Neutrophil (primary cell): ENCODE measurements around the gene MAPK8IP3.

Experiments
- H3K27ac ChIP-seq: fragments of 200-600 bp; sonication (generic); 2 replicates; pipeline ENCODE4 v1.5.1; 2016; ENCODE audit warnings: mild to moderate bottlenecking, moderate library complexity
- H3K27me3 ChIP-seq: fragments of 200-600 bp; sonication (generic); 2 replicates; pipeline ENCODE4 v1.6.0; 2016; ENCODE audit warnings: mild to moderate bottlenecking
- H3K36me3 ChIP-seq: fragments of 200-600 bp; sonication (generic); 2 replicates; pipeline ENCODE4 v1.5.1; 2017
- H3K4me1 ChIP-seq, 2 experiments: fragments of 200-600 bp in 1 of 2; sonication (generic) in 1 of 2; 1 replicate in 1 of 2; 2 replicates in 1 of 2; pipeline versions ENCODE4 v1.5.1 to v1.6.1; 2013 to 2016; ENCODE audit warnings: low read depth in 1 of 2, low read length in 1 of 2, mild to moderate bottlenecking in 1 of 2, moderate library complexity in 1 of 2; ENCODE audit not compliant: control insufficient read depth in 1 of 2, insufficient read depth in 1 of 2
- H3K4me3 ChIP-seq, 2 experiments: fragments of 200-600 bp in 1 of 2; sonication (generic) in 1 of 2; 1 replicate in 1 of 2; 2 replicates in 1 of 2; pipeline ENCODE4 v1.5.1; 2013 to 2016; ENCODE audit warnings: low read depth in 1 of 2, low read length in 1 of 2, mild to moderate bottlenecking in 1 of 2, moderate library complexity in 1 of 2
- H3K9me3 ChIP-seq: fragments of 200-600 bp; sonication (generic); 2 replicates; pipeline ENCODE4 v1.5.1; 2016
- TF ChIP-seq, protein P1 (sequence below): fragments of 200-600 bp; sonication (generic); IDR thresholded peaks from 2 replicates; pipeline ENCODE4 v1.5.1; 2016; ENCODE audit warnings: antibody characterized with exemption

MAPK8IP3 gene

DNA sequence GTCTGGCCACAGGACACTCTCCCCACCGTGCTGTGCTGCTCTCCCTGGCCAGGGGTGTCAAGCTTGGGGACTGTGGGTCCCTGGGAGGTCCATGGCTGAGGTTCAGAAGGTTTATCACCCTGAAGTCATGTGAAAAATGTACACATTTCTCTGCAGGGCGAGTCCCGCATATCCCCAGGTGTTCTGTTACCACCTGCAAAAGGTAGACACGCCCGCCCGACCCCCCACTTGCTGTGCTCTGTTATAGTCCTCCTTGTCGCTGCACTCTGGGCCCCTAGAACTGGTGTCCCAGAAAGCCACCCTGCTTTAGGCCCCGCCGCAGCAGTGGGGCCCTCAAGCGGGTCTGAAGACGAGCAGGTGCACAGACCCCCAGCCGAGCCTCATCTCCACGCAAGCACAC, 16.1 kb upstream of the MAPK8IP3 start:
- H3K27me3 ChIP-seq, result no peaks in the 10 kb centered on the region
- no peak overlapping the region for H3K4me3 ChIP-seq
- H3K9me3 ChIP-seq, result no peaks in the 10 kb centered on the region
- no peaks in the 10 kb centered on the region for H3K4me1 ChIP-seq
- no peak overlapping the region for H3K27ac ChIP-seq
- TF ChIP-seq, protein P1, sequence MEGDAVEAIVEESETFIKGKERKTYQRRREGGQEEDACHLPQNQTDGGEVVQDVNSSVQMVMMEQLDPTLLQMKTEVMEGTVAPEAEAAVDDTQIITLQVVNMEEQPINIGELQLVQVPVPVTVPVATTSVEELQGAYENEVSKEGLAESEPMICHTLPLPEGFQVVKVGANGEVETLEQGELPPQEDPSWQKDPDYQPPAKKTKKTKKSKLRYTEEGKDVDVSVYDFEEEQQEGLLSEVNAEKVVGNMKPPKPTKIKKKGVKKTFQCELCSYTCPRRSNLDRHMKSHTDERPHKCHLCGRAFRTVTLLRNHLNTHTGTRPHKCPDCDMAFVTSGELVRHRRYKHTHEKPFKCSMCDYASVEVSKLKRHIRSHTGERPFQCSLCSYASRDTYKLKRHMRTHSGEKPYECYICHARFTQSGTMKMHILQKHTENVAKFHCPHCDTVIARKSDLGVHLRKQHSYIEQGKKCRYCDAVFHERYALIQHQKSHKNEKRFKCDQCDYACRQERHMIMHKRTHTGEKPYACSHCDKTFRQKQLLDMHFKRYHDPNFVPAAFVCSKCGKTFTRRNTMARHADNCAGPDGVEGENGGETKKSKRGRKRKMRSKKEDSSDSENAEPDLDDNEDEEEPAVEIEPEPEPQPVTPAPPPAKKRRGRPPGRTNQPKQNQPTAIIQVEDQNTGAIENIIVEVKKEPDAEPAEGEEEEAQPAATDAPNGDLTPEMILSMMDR, result no peak
- H3K36me3 ChIP-seq, result peaks cover 54% of the 10 kb centered on the region

DNA sequence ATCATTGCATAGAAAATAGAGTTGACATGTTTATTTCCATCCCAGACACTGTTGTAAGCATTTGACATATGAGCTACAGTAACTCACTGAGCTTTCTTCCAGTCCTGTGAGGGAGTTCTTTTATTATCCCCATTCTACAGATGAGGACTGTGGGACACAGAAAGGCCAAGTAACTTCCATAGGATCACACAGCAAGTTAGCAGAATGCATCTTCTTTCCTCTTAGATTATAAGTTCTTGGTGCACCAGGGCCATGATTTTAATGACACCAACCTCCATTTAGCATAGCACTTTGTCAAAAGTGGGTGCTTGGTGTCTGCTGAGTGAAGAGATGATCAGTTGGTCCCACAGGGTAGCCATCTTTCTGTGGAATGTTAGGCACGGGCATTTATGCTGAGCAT, 15.2 kb upstream of the MAPK8IP3 start:
- Histone ChIP-seq H3K4me3 (no peak overlapping the region), H3K4me1 (no peaks in the 10 kb centered on the region), H3K36me3 (peaks cover 54% of the 10 kb centered on the region), H3K27ac (no peak overlapping the region), H3K27me3 (no peaks in the 10 kb centered on the region), H3K9me3 (no peaks in the 10 kb centered on the region)
- TF ChIP-seq, protein P1, result no peak

DNA sequence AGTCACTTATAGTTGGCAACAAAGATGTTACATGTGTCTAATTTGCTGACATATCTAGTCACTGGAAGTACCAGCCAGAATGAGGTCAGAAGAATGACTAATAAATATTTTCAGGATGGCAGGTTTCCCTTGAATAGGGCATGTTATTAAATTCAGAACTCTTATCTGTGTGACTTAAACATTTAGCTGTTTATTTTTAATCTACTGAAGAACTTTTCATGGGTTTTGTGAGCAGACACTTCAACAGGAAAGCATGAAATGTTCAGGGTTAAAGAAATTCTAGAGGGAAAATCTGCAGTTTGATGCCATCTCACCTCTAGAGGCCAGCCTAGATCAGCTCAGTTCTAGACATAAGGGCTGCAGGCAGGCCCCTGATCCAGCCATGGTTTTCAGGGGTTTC, 14.7 kb upstream of the MAPK8IP3 start:
- H3K36me3 ChIP-seq, result peaks cover 53% of the 10 kb centered on the region
- H3K27ac ChIP-seq, result no peak overlapping the region
- H3K27me3 ChIP-seq, result no peaks in the 10 kb centered on the region
- H3K4me1 ChIP-seq, result no peaks in the 10 kb centered on the region
- TF ChIP-seq, protein P1, result no peak
- no peaks in the 10 kb centered on the region for H3K9me3 ChIP-seq
- H3K4me3 ChIP-seq, result no peak overlapping the region

DNA sequence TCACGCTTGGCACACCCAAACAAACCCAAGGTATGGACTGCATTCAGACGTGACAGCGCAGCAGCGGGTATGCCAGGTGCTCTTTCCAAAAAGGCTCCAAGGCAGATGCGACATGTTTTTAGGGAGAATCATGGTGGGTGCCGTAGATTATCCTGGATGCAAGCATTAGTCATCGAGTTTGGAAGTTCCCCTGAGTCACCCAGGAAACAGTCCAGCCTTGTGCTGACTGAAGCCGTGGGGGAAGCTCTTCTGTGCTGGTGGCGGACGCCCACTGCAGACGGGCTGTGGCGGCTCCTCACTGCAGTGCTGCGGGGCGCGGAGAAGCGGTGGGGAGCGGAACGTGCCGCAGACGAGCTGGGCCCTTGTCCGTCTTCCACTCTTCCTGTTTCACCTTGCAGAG, 14.0 kb upstream of the MAPK8IP3 start:
- no peaks in the 10 kb centered on the region for H3K9me3 ChIP-seq
- H3K4me3 ChIP-seq, result no peak overlapping the region
- H3K27me3 ChIP-seq, result no peaks in the 10 kb centered on the region
- no peaks in the 10 kb centered on the region for H3K4me1 ChIP-seq
- no peak overlapping the region for H3K27ac ChIP-seq
- H3K36me3 ChIP-seq, result peaks cover 48% of the 10 kb centered on the region
- TF ChIP-seq, protein P1, result no peak

DNA sequence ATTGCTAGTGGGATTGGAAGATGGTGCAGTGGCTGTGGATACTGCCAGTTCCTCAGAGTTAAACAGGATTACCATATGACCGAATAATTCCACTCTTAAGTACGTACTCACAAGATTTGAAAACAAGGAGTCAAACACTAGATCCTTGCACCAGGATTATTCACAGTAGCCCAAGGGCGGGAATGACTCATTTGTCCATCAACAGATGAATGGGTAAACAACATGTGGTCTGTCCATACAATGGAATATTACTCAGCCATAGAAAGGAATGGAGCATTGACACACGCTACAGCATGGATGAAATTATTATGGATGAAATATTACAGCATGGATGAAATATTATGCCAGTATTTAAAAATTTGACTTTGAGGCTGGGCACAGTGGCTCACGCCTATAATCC, 9.1 kb upstream of the MAPK8IP3 start:
- Histone ChIP-seq H3K4me1 (no peaks in the 10 kb centered on the region), H3K4me3 (no peak overlapping the region), H3K9me3 (no peaks in the 10 kb centered on the region), H3K27ac (no peak overlapping the region), H3K36me3 (peaks cover 32% of the 10 kb centered on the region), H3K27me3 (no peaks in the 10 kb centered on the region)
- TF ChIP-seq, protein P1, result no peak

DNA sequence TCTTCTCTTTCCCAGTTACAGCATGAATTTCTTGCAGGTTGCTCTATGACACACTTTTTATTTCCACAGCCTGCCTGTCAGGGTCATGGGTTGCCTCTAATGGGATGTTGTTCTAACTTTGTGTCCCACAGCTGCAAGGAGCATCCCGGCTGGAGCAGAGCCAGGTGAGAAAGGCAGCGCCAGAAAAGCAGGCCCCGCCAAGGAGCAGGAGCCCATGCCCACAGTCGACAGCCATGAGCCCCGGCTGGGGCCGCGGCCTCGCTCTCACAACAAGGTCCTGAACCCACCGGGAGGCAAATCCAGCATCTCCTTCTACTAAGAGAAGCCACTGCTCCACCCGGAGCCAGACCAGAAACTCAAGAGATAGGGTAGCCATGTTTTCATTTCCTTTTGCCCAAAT, 7.3 kb upstream of the MAPK8IP3 start:
- no peaks in the 10 kb centered on the region for H3K4me1 ChIP-seq
- TF ChIP-seq, protein P1, result no peak
- H3K36me3 ChIP-seq, result peaks cover 16% of the 10 kb centered on the region
- no peak overlapping the region for H3K4me3 ChIP-seq
- H3K27me3 ChIP-seq, result no peaks in the 10 kb centered on the region
- no peaks in the 10 kb centered on the region for H3K9me3 ChIP-seq
- H3K27ac ChIP-seq, result no peak overlapping the region
